ENCODE results near the gene ELP4. TPM values are rescaled to one million over a fixed set of nuclear protein-coding genes. Genes with fewer than 3 reads are reported as not detected.

ELP4 gene
- polyA plus RNA-seq, 2 of the 4 experiments (the other 2 are of a cell fraction), result 16.9 to 26.0 TPM

DNA sequence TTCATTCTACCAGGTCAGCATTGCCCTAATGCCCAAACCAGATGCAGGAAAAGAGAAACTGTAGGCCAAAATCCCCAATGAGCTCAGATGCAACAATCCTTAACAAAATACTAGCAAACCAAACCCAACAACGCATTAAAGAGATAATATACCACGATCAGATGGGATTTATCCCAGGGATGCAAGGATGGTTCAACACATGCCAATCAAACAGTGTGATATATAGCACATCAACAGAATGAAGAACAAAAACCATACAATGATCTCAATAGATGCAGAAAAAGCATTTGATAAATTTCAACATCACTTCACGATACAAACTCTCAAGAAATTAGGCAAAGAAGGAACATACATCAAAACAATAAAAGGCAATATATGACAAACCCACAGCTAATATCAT, 45.1 kb upstream of the ELP4 start:
- H3K27ac ChIP-seq, result no peak overlapping the region
- ATAC-seq (no peak), DNase-seq (ENCODE audit: low read depth in 1 of 2, low spot score in 1 of 2) (no peak), FAIRE-seq (no peak)
- CTCF ChIA-PET, result no interaction called here
- no peaks in the 10 kb centered on the region for H3K4me1 ChIP-seq
- peaks cover 27% of the 10 kb centered on the region for H3K9me3 ChIP-seq
- WGBS (ENCODE audit: missing lambda C conversion rate), result 94% methylated on average over 3 of the region's 3 CpGs
- TF ChIP-seq ZNF302 (CRISPR knock-in tag; IDR thresholded peaks at IDR 0.05), result no peak
- TF ChIP-seq, protein P1, sequence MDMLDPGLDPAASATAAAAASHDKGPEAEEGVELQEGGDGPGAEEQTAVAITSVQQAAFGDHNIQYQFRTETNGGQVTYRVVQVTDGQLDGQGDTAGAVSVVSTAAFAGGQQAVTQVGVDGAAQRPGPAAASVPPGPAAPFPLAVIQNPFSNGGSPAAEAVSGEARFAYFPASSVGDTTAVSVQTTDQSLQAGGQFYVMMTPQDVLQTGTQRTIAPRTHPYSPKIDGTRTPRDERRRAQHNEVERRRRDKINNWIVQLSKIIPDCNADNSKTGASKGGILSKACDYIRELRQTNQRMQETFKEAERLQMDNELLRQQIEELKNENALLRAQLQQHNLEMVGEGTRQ (IDR thresholded peaks at IDR 0.05), result no peak
- no peak for TF ChIP-seq CHD4 (IDR thresholded peaks at IDR 0.05; ENCODE audit: borderline replicate concordance)
- no peak for TF ChIP-seq HOXB13 (CRISPR knock-in tag; IDR thresholded peaks at IDR 0.05; ENCODE audit: low read depth)
- TF ChIP-seq MAFK (IDR thresholded peaks at IDR 0.05; ENCODE audit: partially characterized antibody), result no peak
- no peak overlapping the region for H3K4me2 ChIP-seq
- POLR2A ChIA-PET, result no interaction called here
- no peak overlapping the region for H3K4me3 ChIP-seq

DNA sequence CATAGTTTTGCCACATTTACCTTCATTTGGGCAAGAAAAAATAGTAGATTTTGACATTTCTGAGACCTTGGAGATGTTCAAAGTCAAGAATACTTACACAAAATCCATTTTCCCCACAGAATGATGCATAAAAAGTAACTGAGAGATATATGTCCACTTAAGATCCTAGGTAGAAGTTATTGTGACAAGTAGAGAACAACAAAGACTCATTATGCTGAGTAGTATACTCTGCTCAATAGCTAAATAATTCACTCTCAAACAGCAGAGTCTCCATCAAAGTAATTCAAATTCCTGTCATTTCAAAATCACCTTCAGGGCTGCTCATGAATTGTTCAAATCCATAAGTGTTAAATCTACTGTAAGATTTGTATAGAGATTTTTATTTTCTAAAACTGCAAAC, 35.5 kb upstream of the ELP4 start:
- Histone ChIP-seq H3K9me3 (no peaks in the 10 kb centered on the region), H3K4me3 (no peak overlapping the region), H3K27ac (no peak overlapping the region), H3K4me2 (no peak overlapping the region), H3K4me1 (no peaks in the 10 kb centered on the region)
- DNase-seq (ENCODE audit: low read depth in 1 of 2, low spot score in 1 of 2), result no peak
- ChIA-PET CTCF (no interaction called here), POLR2A (no interaction called here)
- FAIRE-seq, result no peak
- no peak for ATAC-seq
- TF ChIP-seq NPAS2 (CRISPR knock-in tag; IDR thresholded peaks at IDR 0.05; ENCODE audit: borderline replicate concordance) (no peak), EP300 (IDR thresholded peaks at IDR 0.05) (no peak), RFX5 (IDR thresholded peaks at IDR 0.05) (no peak), NFE2L2 (conservative IDR thresholded peaks at IDR 0.05; ENCODE audit: low read length) (no peak), ZC3H11A (IDR thresholded peaks at IDR 0.05) (no peak), TP53 (CRISPR knock-in tag; IDR thresholded peaks at IDR 0.05) (no peak), ATOH8 (CRISPR knock-in tag; IDR thresholded peaks at IDR 0.05; ENCODE audit: low read depth) (no peak)
- TF ChIP-seq, protein P2, sequence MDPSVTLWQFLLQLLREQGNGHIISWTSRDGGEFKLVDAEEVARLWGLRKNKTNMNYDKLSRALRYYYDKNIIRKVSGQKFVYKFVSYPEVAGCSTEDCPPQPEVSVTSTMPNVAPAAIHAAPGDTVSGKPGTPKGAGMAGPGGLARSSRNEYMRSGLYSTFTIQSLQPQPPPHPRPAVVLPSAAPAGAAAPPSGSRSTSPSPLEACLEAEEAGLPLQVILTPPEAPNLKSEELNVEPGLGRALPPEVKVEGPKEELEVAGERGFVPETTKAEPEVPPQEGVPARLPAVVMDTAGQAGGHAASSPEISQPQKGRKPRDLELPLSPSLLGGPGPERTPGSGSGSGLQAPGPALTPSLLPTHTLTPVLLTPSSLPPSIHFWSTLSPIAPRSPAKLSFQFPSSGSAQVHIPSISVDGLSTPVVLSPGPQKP (IDR thresholded peaks at IDR 0.05; ENCODE audit: low read depth, low read length), result no peak
- TF ChIP-seq, protein P3, sequence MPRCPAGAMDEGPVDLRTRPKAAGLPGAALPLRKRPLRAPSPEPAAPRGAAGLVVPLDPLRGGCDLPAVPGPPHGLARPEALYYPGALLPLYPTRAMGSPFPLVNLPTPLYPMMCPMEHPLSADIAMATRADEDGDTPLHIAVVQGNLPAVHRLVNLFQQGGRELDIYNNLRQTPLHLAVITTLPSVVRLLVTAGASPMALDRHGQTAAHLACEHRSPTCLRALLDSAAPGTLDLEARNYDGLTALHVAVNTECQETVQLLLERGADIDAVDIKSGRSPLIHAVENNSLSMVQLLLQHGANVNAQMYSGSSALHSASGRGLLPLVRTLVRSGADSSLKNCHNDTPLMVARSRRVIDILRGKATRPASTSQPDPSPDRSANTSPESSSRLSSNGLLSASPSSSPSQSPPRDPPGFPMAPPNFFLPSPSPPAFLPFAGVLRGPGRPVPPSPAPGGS (IDR thresholded peaks at IDR 0.05), result no peak

GRCh38 chr11:31477528-31478222, 31.9 kb upstream of the ELP4 start:
- no peak for FAIRE-seq
- Histone ChIP-seq H3K4me2 (no peak overlapping the region), H3K4me1 (no peaks in the 10 kb centered on the region), H3K27ac (no peak overlapping the region), H3K9me3 (no peaks in the 10 kb centered on the region), H3K4me3 (no peak overlapping the region)
- CTCF ChIA-PET, result interaction anchor here (1.3 to 1.4 kb wide), 2 partner anchors 10 kb away, joined by 3 to 4 read pairs; no protein-coding TSS in a partner anchor
- TF ChIP-seq PHF8 (IDR thresholded peaks at IDR 0.05; ENCODE audit: borderline replicate concordance, low read depth), result no peak
- TF ChIP-seq CHD4 (IDR thresholded peaks at IDR 0.05; ENCODE audit: borderline replicate concordance), result no peak
- no peak for TF ChIP-seq RCOR1 (IDR thresholded peaks at IDR 0.05; ENCODE audit: low read depth, low read length)
- no peak for TF ChIP-seq RAD21 (conservative IDR thresholded peaks at IDR 0.05 in 1 of 2, IDR thresholded peaks at IDR 0.05 in 1 of 2)
- TF ChIP-seq ZC3H11A (IDR thresholded peaks at IDR 0.05), result no peak
- no peak for TF ChIP-seq HDAC2 (IDR thresholded peaks at IDR 0.05)
- no peak for TF ChIP-seq MAX (IDR thresholded peaks at IDR 0.05)
- TF ChIP-seq, protein P4, sequence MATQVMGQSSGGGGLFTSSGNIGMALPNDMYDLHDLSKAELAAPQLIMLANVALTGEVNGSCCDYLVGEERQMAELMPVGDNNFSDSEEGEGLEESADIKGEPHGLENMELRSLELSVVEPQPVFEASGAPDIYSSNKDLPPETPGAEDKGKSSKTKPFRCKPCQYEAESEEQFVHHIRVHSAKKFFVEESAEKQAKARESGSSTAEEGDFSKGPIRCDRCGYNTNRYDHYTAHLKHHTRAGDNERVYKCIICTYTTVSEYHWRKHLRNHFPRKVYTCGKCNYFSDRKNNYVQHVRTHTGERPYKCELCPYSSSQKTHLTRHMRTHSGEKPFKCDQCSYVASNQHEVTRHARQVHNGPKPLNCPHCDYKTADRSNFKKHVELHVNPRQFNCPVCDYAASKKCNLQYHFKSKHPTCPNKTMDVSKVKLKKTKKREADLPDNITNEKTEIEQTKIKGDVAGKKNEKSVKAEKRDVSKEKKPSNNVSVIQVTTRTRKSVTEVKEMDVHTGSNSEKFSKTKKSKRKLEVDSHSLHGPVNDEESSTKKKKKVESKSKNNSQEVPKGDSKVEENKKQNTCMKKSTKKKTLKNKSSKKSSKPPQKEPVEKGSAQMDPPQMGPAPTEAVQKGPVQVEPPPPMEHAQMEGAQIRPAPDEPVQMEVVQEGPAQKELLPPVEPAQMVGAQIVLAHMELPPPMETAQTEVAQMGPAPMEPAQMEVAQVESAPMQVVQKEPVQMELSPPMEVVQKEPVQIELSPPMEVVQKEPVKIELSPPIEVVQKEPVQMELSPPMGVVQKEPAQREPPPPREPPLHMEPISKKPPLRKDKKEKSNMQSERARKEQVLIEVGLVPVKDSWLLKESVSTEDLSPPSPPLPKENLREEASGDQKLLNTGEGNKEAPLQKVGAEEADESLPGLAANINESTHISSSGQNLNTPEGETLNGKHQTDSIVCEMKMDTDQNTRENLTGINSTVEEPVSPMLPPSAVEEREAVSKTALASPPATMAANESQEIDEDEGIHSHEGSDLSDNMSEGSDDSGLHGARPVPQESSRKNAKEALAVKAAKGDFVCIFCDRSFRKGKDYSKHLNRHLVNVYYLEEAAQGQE (IDR thresholded peaks at IDR 0.05), result no peak
- 91% methylated on average over 6 of the region's 6 CpGs for whole genome bisulfite sequencing (ENCODE audit: missing lambda C conversion rate)
- no peak for DNase-seq (ENCODE audit: low read depth in 1 of 2, low spot score in 1 of 2)
- POLR2A ChIA-PET, result no interaction called here
- ATAC-seq, result no peak

Data from A549 (cell line).